Karpas-422 (cell line): ENCODE data around the gene PASD1. TPM values are rescaled to one million over a fixed set of nuclear protein-coding genes. Genes with fewer than 3 reads are reported as not detected.
A peak's percentile ranks its signal among the peaks of the same experiment; 100 is the strongest.

Source experiments
- DNase-seq: peaks from one replicate; pipeline ENCODE4 v3.0.0-alpha.2; 2015
- H2AFZ ChIP-seq: fragments of 200-600 bp; sonication (generic); 2 replicates; pipeline ENCODE4 v1.6.1; 2014; ENCODE audit warnings: antibody characterized with exemption, low read length, mixed read lengths
- H3K27ac ChIP-seq: fragments of 200-600 bp; sonication (generic); 2 replicates; pipeline ENCODE4 v1.5.1; 2014; ENCODE audit warnings: mild to moderate bottlenecking, low read length, moderate library complexity
- H3K27me3 ChIP-seq: fragments of 200-600 bp; sonication (generic); 2 replicates; pipeline ENCODE4 v1.6.1; 2014; ENCODE audit warnings: low read length, mixed read lengths
- H3K36me3 ChIP-seq: fragments of 200-600 bp; sonication (generic); 2 replicates; pipeline ENCODE4 v1.6.1; 2014; ENCODE audit warnings: low read length, mixed read lengths; ENCODE audit not compliant: insufficient read depth
- H3K4me1 ChIP-seq: fragments of 200-600 bp; sonication (generic); 2 replicates; pipeline ENCODE4 v1.6.1; 2014; ENCODE audit warnings: mild to moderate bottlenecking, low read length, mixed read lengths
- H3K4me2 ChIP-seq: fragments of 200-600 bp; sonication (generic); 2 replicates; pipeline ENCODE4 v1.6.1; 2014; ENCODE audit warnings: low read length, low read depth, mild to moderate bottlenecking; ENCODE audit not compliant: poor library complexity, severe bottlenecking
- H3K4me3 ChIP-seq: fragments of 200-600 bp; sonication (generic); 2 replicates; pipeline ENCODE4 v1.5.1; 2014; ENCODE audit warnings: mild to moderate bottlenecking, antibody characterized with exemption, low read length, mixed read lengths
- H3K79me2 ChIP-seq: fragments of 200-600 bp; sonication (generic); 2 replicates; pipeline ENCODE4 v1.6.1; 2014; ENCODE audit warnings: mild to moderate bottlenecking, low read length, mixed read lengths
- H3K9ac ChIP-seq: fragments of 200-600 bp; sonication (generic); 2 replicates; pipeline ENCODE4 v1.6.0; 2014; ENCODE audit warnings: low read length
- H3K9me2 ChIP-seq: fragments of 200-600 bp; sonication (generic), shearing (Covaris generic); replicated peaks from 2 replicates; pipeline ENCODE4 v1.6.0; 2014; ENCODE audit warnings: mild to moderate bottlenecking, low read length, moderate library complexity; ENCODE audit not compliant: insufficient read depth
- H3K9me3 ChIP-seq: fragments of 300-700, 200-600 bp; sonication (generic); 2 replicates; pipeline ENCODE4 v1.6.1; 2014; ENCODE audit warnings: low read length, mixed read lengths
- H4K20me1 ChIP-seq: fragments of 200-600 bp; sonication (generic); 2 replicates; pipeline ENCODE4 v1.6.1; 2014; ENCODE audit warnings: mild to moderate bottlenecking, antibody characterized with exemption, low read length, low read depth; ENCODE audit not compliant: insufficient read depth
- total RNA-seq: library from RNA; depleted of rRNA; stranded (reverse); fragments of >200 nt; shearing (Covaris generic); gene quantifications from 2 replicates; pipeline ENCODE4 v1.2.3, GENCODE V29; 2014; ENCODE audit warnings: low replicate concordance; rRNA removed

The PASD1 gene
- total RNA-seq: not detected in 2 replicates

GRCh38 chrX:151563449-151563848 is at the start of gene PASD1:
Gene PASD1, plus strand, starts transcription at chrX:151563675. Its CDS starts 37,879 bp downstream, at chrX:151601554.
- Histone ChIP-seq H3K9ac (no peak within 1 kb of the TSS), H3K4me1 (no peaks in the 10 kb centered on the region), H3K9me3 (no peaks in the 10 kb centered on the region), H3K4me2 (no peak within 1 kb of the TSS), H3K79me2 (no peaks in the 10 kb centered on the region), H2AFZ (no peak within 1 kb of the TSS), H3K4me3 (no peak within 1 kb of the TSS), H3K27me3 (no peaks in the 10 kb centered on the region), H3K36me3 (no peaks in the 10 kb centered on the region), H3K9me2 (no peaks in the 10 kb centered on the region), H4K20me1 (no peaks in the 10 kb centered on the region), H3K27ac (no peak within 1 kb of the TSS)
- DNase-seq: no peak

GRCh38 chrX:151515237-151515636 is 48.2 kb upstream of the PASD1 start:
- no peaks in the 10 kb centered on the region for H3K9me3 ChIP-seq
- H3K4me2 ChIP-seq: no peak overlapping the region
- no peak overlapping the region for H3K27ac ChIP-seq
- H3K9ac ChIP-seq: no peak overlapping the region
- no peaks in the 10 kb centered on the region for H3K36me3 ChIP-seq
- no peaks in the 10 kb centered on the region for H3K79me2 ChIP-seq
- peak; percentile 56 for DNase-seq
- no peaks in the 10 kb centered on the region for H4K20me1 ChIP-seq
- H2AFZ ChIP-seq: no peak overlapping the region
- no peaks in the 10 kb centered on the region for H3K27me3 ChIP-seq
- H3K4me1 ChIP-seq: no peaks in the 10 kb centered on the region
- no peak overlapping the region for H3K4me3 ChIP-seq
- no peaks in the 10 kb centered on the region for H3K9me2 ChIP-seq

GRCh38 chrX:151516538-151517187 is 46.8 kb upstream of the PASD1 start:
- Histone ChIP-seq H2AFZ (no peak overlapping the region), H3K4me2 (no peak overlapping the region), H4K20me1 (no peaks in the 10 kb centered on the region), H3K79me2 (no peaks in the 10 kb centered on the region), H3K36me3 (no peaks in the 10 kb centered on the region), H3K4me1 (no peaks in the 10 kb centered on the region), H3K9me2 (no peaks in the 10 kb centered on the region), H3K27ac (no peak overlapping the region), H3K9ac (no peak overlapping the region), H3K9me3 (no peaks in the 10 kb centered on the region), H3K4me3 (no peak overlapping the region), H3K27me3 (no peaks in the 10 kb centered on the region)
- no peak for DNase-seq

GRCh38 chrX:151517421-151517820 is 46.1 kb upstream of the PASD1 start:
- Histone ChIP-seq H4K20me1 (no peaks in the 10 kb centered on the region), H3K4me2 (no peak overlapping the region), H3K36me3 (no peaks in the 10 kb centered on the region), H3K9me2 (no peaks in the 10 kb centered on the region), H3K4me1 (no peaks in the 10 kb centered on the region), H3K27ac (no peak overlapping the region), H3K27me3 (no peaks in the 10 kb centered on the region), H3K4me3 (no peak overlapping the region), H3K9ac (no peak overlapping the region), H3K79me2 (no peaks in the 10 kb centered on the region), H2AFZ (no peak overlapping the region), H3K9me3 (no peaks in the 10 kb centered on the region)
- DNase-seq: no peak

- Histone ChIP-seq H3K79me2 (no peaks in the 10 kb centered on the region), H3K4me1 (no peaks in the 10 kb centered on the region), H3K9ac (no peak overlapping the region), H3K4me3 (no peak overlapping the region), H3K9me3 (no peaks in the 10 kb centered on the region), H3K4me2 (no peak overlapping the region), H3K27me3 (no peaks in the 10 kb centered on the region), H3K27ac (no peak overlapping the region), H2AFZ (no peak overlapping the region), H3K9me2 (no peaks in the 10 kb centered on the region), H4K20me1 (no peaks in the 10 kb centered on the region), H3K36me3 (no peaks in the 10 kb centered on the region)
- DNase-seq: no peak
Measured at GRCh38 chrX:151523351-151523750, 40.1 kb upstream of the PASD1 start.

- Histone ChIP-seq H3K79me2 (no peaks in the 10 kb centered on the region), H3K4me3 (no peak overlapping the region), H3K4me2 (no peak overlapping the region), H4K20me1 (no peaks in the 10 kb centered on the region), H2AFZ (no peak overlapping the region), H3K9ac (no peak overlapping the region), H3K27me3 (no peaks in the 10 kb centered on the region), H3K9me2 (no peaks in the 10 kb centered on the region), H3K36me3 (no peaks in the 10 kb centered on the region), H3K27ac (no peak overlapping the region), H3K9me3 (no peaks in the 10 kb centered on the region), H3K4me1 (no peaks in the 10 kb centered on the region)
- DNase-seq: no peak
Measured at GRCh38 chrX:151536571-151536970, 26.9 kb upstream of the PASD1 start.

- Histone ChIP-seq H3K4me2 (no peak overlapping the region), H3K4me1 (no peaks in the 10 kb centered on the region), H3K9me3 (no peaks in the 10 kb centered on the region), H4K20me1 (no peaks in the 10 kb centered on the region), H3K36me3 (no peaks in the 10 kb centered on the region), H3K4me3 (no peak overlapping the region), H3K9me2 (no peaks in the 10 kb centered on the region), H2AFZ (no peak overlapping the region), H3K27ac (no peak overlapping the region), H3K27me3 (no peaks in the 10 kb centered on the region), H3K9ac (no peak overlapping the region), H3K79me2 (no peaks in the 10 kb centered on the region)
- no peak for DNase-seq
Measured at GRCh38 chrX:151537572-151537971, 25.9 kb upstream of the PASD1 start.

- Histone ChIP-seq H3K9me2 (no peaks in the 10 kb centered on the region), H4K20me1 (no peaks in the 10 kb centered on the region), H3K27ac (no peak overlapping the region), H3K4me1 (no peaks in the 10 kb centered on the region), H2AFZ (no peak overlapping the region), H3K4me2 (no peak overlapping the region), H3K9me3 (no peaks in the 10 kb centered on the region), H3K9ac (no peak overlapping the region), H3K27me3 (no peaks in the 10 kb centered on the region), H3K36me3 (no peaks in the 10 kb centered on the region), H3K79me2 (no peaks in the 10 kb centered on the region), H3K4me3 (no peak overlapping the region)
- no peak for DNase-seq
Measured at GRCh38 chrX:151538190-151539122, 25.0 kb upstream of the PASD1 start.
